ENCODE measurements around the gene PHGDH. TPM values are rescaled to one million over a fixed set of nuclear protein-coding genes. Genes with fewer than 3 reads are reported as not detected.
A peak's percentile ranks its signal among the peaks of the same experiment; 100 is the strongest.
"Not testable (repeated sequence)": the region's sequence is repeated elsewhere in the genome, so short reads cannot be mapped to it uniquely, and the experiment has no call there.

The PHGDH gene
- total RNA-seq, 1 experiment from 2014 or later: 373 TPM

- Histone ChIP-seq H3K27ac (peak overlapping the region; percentile 82), H3K4me3 (peak overlapping the region; percentile 17; the same call in 1 of the 2 replicates), H3K36me3 (ENCODE audit: low read depth) (no peaks in the 10 kb centered on the region), H3K4me2 (peak overlapping the region; percentile 76), H3K27me3 (ENCODE audit: insufficient read depth, low read depth) (no peaks in the 10 kb centered on the region), H3K9me3 (ENCODE audit: insufficient read depth, low read depth) (no peaks in the 10 kb centered on the region), H3K4me1 (replicated peaks; ENCODE audit: insufficient read depth) (peaks cover 47% of the 10 kb centered on the region), H3K79me2 (ENCODE audit: low read depth) (no peaks in the 10 kb centered on the region), H2AFZ (no peak overlapping the region), H3F3A (ENCODE audit: insufficient read depth, low read depth) (peaks cover 32% of the 10 kb centered on the region), H3K9me2 (ENCODE audit: insufficient read depth) (no peaks in the 10 kb centered on the region), H4K20me1 (ENCODE audit: insufficient read depth) (peaks cover 4% of the 10 kb centered on the region; the same call in 1 of the 2 replicates)
- POLR2A ChIA-PET (ENCODE audit: unreplicated experiment): interaction anchor here (0.6 to 1.1 kb wide), 2 partner anchors 10 to 25 kb away, joined by 4 to 5 read pairs; no protein-coding TSS in a partner anchor
- peak in 1 of 2 experiments; percentile 88 for DNase-seq
- intact Hi-C loops (cut with micrococcal nuclease; ENCODE audit: unreplicated experiment): loop anchor here (2.0 to 5.0 kb wide), 2 partner anchors 23 to 40 kb away; partner anchors contain the start of genes PHGDH and ZNF697
- no TSS peak for BruUV-seq (replicated peaks)
- TF ChIP-seq EZH2 (IDR thresholded peaks at IDR 0.05; ENCODE audit: low read depth) (no peak), CTCF (conservative IDR thresholded peaks at IDR 0.05) (no peak)
- CTCF ChIA-PET: interaction anchor here (1.3 kb wide), 1 partner anchor 12 kb away, joined by 4 read pairs; no protein-coding TSS in a partner anchor
These were observed 24.2 kb upstream of the PHGDH start for GRCh38 chr1:119687434-119688079.

- Histone ChIP-seq H3K27ac (no peak overlapping the region), H3K79me2 (ENCODE audit: low read depth) (no peaks in the 10 kb centered on the region), H3K9me2 (ENCODE audit: insufficient read depth) (no peaks in the 10 kb centered on the region), H4K20me1 (ENCODE audit: insufficient read depth) (peaks cover 4% of the 10 kb centered on the region; the same call in 1 of the 2 replicates), H2AFZ (no peak overlapping the region), H3K4me1 (replicated peaks; ENCODE audit: insufficient read depth) (peaks cover 47% of the 10 kb centered on the region), H3K36me3 (ENCODE audit: low read depth) (no peaks in the 10 kb centered on the region), H3K4me2 (peak overlapping the region; percentile 76), H3K9me3 (ENCODE audit: insufficient read depth, low read depth) (no peaks in the 10 kb centered on the region), H3K4me3 (no peak overlapping the region), H3F3A (ENCODE audit: insufficient read depth, low read depth) (peaks cover 32% of the 10 kb centered on the region), H3K27me3 (ENCODE audit: insufficient read depth, low read depth) (no peaks in the 10 kb centered on the region)
- BruUV-seq (replicated peaks): no TSS peak
- TF ChIP-seq EZH2 (IDR thresholded peaks at IDR 0.05; ENCODE audit: low read depth) (no peak), CTCF (conservative IDR thresholded peaks at IDR 0.05) (no peak)
- ChIA-PET CTCF (interaction anchor here (0.6 to 1.2 kb wide), 2 partner anchors 14 to 103 kb away, joined by 3 read pairs; no protein-coding TSS in a partner anchor), POLR2A (ENCODE audit: unreplicated experiment) (no interaction called here)
- intact Hi-C loops (cut with micrococcal nuclease; ENCODE audit: unreplicated experiment): loop anchor here (5.0 kb wide), 1 partner anchor 42 kb away; the partner anchor contains the start of gene ZNF697
- peak in 1 of 2 experiments; percentile 55 for DNase-seq
These were observed 22.9 kb upstream of the PHGDH start for GRCh38 chr1:119688810-119689209.

GRCh38 chr1:119689511-119689910 is 22.2 kb upstream of the PHGDH start:
- TF ChIP-seq EZH2 (IDR thresholded peaks at IDR 0.05; ENCODE audit: low read depth) (no peak), CTCF (conservative IDR thresholded peaks at IDR 0.05) (no peak)
- no TSS peak for BruUV-seq (replicated peaks)
- H3K79me2 ChIP-seq (ENCODE audit: low read depth): no peaks in the 10 kb centered on the region
- H3K4me2 ChIP-seq: no peak overlapping the region
- H3K36me3 ChIP-seq (ENCODE audit: low read depth): no peaks in the 10 kb centered on the region
- H3K4me3 ChIP-seq: no peak overlapping the region
- ChIA-PET CTCF (interaction anchor here (1.2 kb wide), 1 partner anchor 15 kb away, joined by 3 read pairs; no protein-coding TSS in a partner anchor), POLR2A (ENCODE audit: unreplicated experiment) (no interaction called here)
- H3K9me3 ChIP-seq (ENCODE audit: insufficient read depth, low read depth): no peaks in the 10 kb centered on the region
- intact Hi-C loops (cut with micrococcal nuclease; ENCODE audit: unreplicated experiment): loop anchor here (5.0 kb wide), 1 partner anchor 42 kb away; the partner anchor contains the start of gene ZNF697
- no peak overlapping the region for H3K27ac ChIP-seq
- peak in 1 of 2 experiments; percentile 34 for DNase-seq
- peaks cover 32% of the 10 kb centered on the region for H3F3A ChIP-seq (ENCODE audit: insufficient read depth, low read depth)
- no peak overlapping the region for H2AFZ ChIP-seq
- no peaks in the 10 kb centered on the region for H3K27me3 ChIP-seq (ENCODE audit: insufficient read depth, low read depth)
- H3K4me1 ChIP-seq (replicated peaks; ENCODE audit: insufficient read depth): peaks cover 47% of the 10 kb centered on the region
- no peaks in the 10 kb centered on the region for H3K9me2 ChIP-seq (ENCODE audit: insufficient read depth)
- H4K20me1 ChIP-seq (ENCODE audit: insufficient read depth): peaks cover 4% of the 10 kb centered on the region; the same call in 1 of the 2 replicates

- H4K20me1 ChIP-seq (ENCODE audit: insufficient read depth); H2AFZ ChIP-seq; H3F3A ChIP-seq (ENCODE audit: insufficient read depth, low read depth); H3K9me2 ChIP-seq (ENCODE audit: insufficient read depth); CTCF ChIA-PET; H3K27ac ChIP-seq; H3K27me3 ChIP-seq (ENCODE audit: insufficient read depth, low read depth); H3K4me2 ChIP-seq; intact Hi-C loops (cut with micrococcal nuclease; ENCODE audit: unreplicated experiment); H3K4me3 ChIP-seq; H3K36me3 ChIP-seq (ENCODE audit: low read depth); H3K79me2 ChIP-seq (ENCODE audit: low read depth); BruUV-seq (replicated peaks); H3K4me1 ChIP-seq (replicated peaks; ENCODE audit: insufficient read depth): not testable (repeated sequence)
- peaks cover 15% of the 10 kb centered on the region for H3K9me3 ChIP-seq (ENCODE audit: insufficient read depth, low read depth)
- POLR2A ChIA-PET (ENCODE audit: unreplicated experiment): interaction anchor here (0.7 to 0.8 kb wide), 2 partner anchors 15 to 40 kb away, joined by 3 to 13 read pairs; partner anchors contain the start of gene PHGDH
- peak; percentile 37 to 39 for DNase-seq
These were observed 14.9 kb upstream of the PHGDH start for GRCh38 chr1:119696863-119697262.
